Esophagus muscularis mucosa (tissue), 4 donors: Measurements from ENCODE around the gene EBI3. TPM values are rescaled to one million over a fixed set of nuclear protein-coding genes. Genes with fewer than 3 reads are reported as not detected.
"Not testable (repeated sequence)": the region's sequence is repeated elsewhere in the genome, so short reads cannot be mapped to it uniquely, and the experiment has no call there.

Experiments used
- DNase-seq: peaks from one replicate; pipeline ENCODE4 v3.0.0-alpha.2; 2017; ENCODE audit errors: extremely low spot score
- H3K27ac ChIP-seq, 4 donors: fragments of 200-600 bp; sonication (generic); replicated peaks in 1 of 4; 1 replicate in 3 of 4; 2 replicates in 1 of 4; pipeline ENCODE4 v1.5.1; 2016 to 2019; ENCODE audit warnings: mild to moderate bottlenecking in 1 of 4
- H3K27me3 ChIP-seq, 4 donors: fragments of 200-600 bp; sonication (generic); one replicate each; pipeline versions ENCODE4 v1.5.1 to v1.6.0; 2016 to 2019
- H3K36me3 ChIP-seq, 4 donors: fragments of 200-600 bp; sonication (generic); one replicate each; pipeline ENCODE4 v1.5.1; 2016 to 2019
- H3K4me1 ChIP-seq, 4 donors: fragments of 200-600 bp; sonication (generic); one replicate each; pipeline ENCODE4 v1.5.1; 2016 to 2019
- H3K4me3 ChIP-seq, 4 donors: fragments of 200-600 bp; sonication (generic); 1 replicate in 2 of 4; 2 replicates in 2 of 4; pipeline ENCODE4 v1.5.1; 2016 to 2019; ENCODE audit warnings: mild to moderate bottlenecking in 4 of 4, moderate library complexity in 1 of 4
- H3K9me3 ChIP-seq, 4 donors: fragments of 200-600 bp; sonication (generic); 1 replicate in 3 of 4; 2 replicates in 1 of 4; pipeline ENCODE4 v1.5.1; 2016 to 2019
- EP300 ChIP-seq: sonication (generic); formaldehyde crosslinking; IDR thresholded peaks from one replicate; pipeline ENCODE4 v1.6.1; 2017; ENCODE audit warnings: antibody characterized with exemption
- POLR2A ChIP-seq: fragments of 450-650 bp; IDR thresholded peaks from one replicate; pipeline ENCODE4 v1.6.1; 2017; ENCODE audit warnings: antibody characterized with exemption, moderate library complexity, mild to moderate bottlenecking, low read depth
- POLR2AphosphoS5 ChIP-seq, 2 donors: sonication (generic); formaldehyde crosslinking; IDR thresholded peaks; one replicate each; pipeline ENCODE4 v1.6.1; 2017; ENCODE audit warnings: antibody characterized with exemption in 2 of 2
- WGBS: methylation state at CpG from one replicate; pipeline ENCODE4 v1.1.5; 2018; 5-methylcytosine and 5-hydroxymethylcytosine counted together
- intact Hi-C: fragments of 100-400 bp; cut with DNase I; formaldehyde crosslinking; loops from one replicate; pipeline ENCODE4 v1.15.1; 2023
- total RNA-seq, 4 donors: library from RNA; depleted of rRNA; stranded (reverse); fragments of >200 nt; gene quantifications; one replicate each; pipeline versions ENCODE4 v1.1.0 to v1.2.1, GENCODE V29; 2016
- TF ChIP-seq, protein P1 (sequence below), 3 experiments: fragments of 200-600 bp in 2 of 3; fragments of 450-650 bp in 1 of 3; sonication (generic) in 2 of 3; IDR thresholded peaks; one replicate each; pipeline ENCODE4 v1.5.1; 2017 to 2019; ENCODE audit warnings: antibody characterized with exemption in 3 of 3, mild to moderate bottlenecking in 2 of 3, moderate library complexity in 1 of 3

EBI3 gene
- total RNA-seq, 4 donors from 2014 or later = 1.1 to 6.6 (median 1.9) TPM

DNA sequence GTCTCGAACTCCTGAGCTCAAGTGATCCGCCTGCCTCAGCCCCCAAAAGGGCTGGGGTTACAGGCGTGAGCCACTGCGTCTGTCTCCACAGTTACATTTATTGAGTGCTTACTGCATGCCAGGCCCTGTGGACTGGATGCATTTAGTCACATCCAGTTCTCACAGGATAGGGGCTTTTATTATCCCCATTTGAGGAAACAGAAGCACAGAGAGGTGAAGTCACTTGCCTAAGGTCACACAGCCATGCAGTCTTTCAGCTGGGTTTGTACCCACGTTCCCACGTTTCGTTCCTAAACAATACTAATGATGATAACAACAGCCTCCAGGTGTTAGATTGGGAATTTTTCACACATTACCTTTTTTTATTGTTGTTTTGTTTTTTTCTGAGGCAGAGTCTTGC is 9.1 kb upstream of the EBI3 start:
- Histone ChIP-seq H3K36me3 (no peaks in the 10 kb centered on the region), H3K4me3 (no peak overlapping the region), H3K4me1 (no peaks in the 10 kb centered on the region), H3K27ac (no peak overlapping the region), H3K9me3 (no peaks in the 10 kb centered on the region), H3K27me3 (no peaks in the 10 kb centered on the region)
- WGBS = 97% methylated on average over 7 of the region's 7 CpGs
- DNase-seq = no peak
- TF ChIP-seq EP300 (no peak), POLR2AphosphoS5 (IDR thresholded peaks at IDR 0.05) (no peak), POLR2A (no peak)
- TF ChIP-seq, protein P1, sequence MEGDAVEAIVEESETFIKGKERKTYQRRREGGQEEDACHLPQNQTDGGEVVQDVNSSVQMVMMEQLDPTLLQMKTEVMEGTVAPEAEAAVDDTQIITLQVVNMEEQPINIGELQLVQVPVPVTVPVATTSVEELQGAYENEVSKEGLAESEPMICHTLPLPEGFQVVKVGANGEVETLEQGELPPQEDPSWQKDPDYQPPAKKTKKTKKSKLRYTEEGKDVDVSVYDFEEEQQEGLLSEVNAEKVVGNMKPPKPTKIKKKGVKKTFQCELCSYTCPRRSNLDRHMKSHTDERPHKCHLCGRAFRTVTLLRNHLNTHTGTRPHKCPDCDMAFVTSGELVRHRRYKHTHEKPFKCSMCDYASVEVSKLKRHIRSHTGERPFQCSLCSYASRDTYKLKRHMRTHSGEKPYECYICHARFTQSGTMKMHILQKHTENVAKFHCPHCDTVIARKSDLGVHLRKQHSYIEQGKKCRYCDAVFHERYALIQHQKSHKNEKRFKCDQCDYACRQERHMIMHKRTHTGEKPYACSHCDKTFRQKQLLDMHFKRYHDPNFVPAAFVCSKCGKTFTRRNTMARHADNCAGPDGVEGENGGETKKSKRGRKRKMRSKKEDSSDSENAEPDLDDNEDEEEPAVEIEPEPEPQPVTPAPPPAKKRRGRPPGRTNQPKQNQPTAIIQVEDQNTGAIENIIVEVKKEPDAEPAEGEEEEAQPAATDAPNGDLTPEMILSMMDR (IDR thresholded peaks at IDR 0.05) = no peak
- intact Hi-C loops = no loop called here

DNA sequence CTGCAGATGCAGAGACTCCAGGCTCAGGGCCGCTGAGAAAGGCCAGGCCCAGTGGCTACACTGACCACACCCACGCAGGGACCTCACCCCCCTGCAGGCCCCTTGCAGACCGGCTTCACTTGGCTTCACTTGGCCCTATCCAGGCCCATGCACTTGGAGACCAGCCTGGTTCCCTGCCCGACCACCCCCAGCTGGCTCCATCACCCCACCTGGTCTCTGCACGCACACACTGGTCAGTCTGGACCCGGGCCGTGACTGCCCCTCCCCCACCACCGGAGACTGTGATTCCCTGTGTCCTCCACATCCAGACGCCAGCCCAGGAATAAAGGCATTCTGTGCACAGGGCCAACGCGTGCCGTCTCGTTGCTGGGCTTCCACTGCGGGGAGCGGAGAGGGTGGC is 4.9 kb upstream of the EBI3 start:
- WGBS = 68% methylated on average over 14 of the region's 15 CpGs
- Histone ChIP-seq H3K4me1 (peaks cover 0 to 5% (median 5%) of the 10 kb centered on the region in 4 donors), H3K27ac (no peak overlapping the region), H3K27me3 (peaks cover 0 to 37% (median 6%) of the 10 kb centered on the region in 4 donors), H3K4me3 (no peak overlapping the region), H3K36me3 (no peaks in the 10 kb centered on the region), H3K9me3 (no peaks in the 10 kb centered on the region)
- intact Hi-C loops = no loop called here
- no peak for DNase-seq
- TF ChIP-seq POLR2AphosphoS5 (IDR thresholded peaks at IDR 0.05) = no peak
- TF ChIP-seq, protein P1 (IDR thresholded peaks at IDR 0.05) = no peak
- TF ChIP-seq EP300 = no peak
- no peak for TF ChIP-seq POLR2A

DNA sequence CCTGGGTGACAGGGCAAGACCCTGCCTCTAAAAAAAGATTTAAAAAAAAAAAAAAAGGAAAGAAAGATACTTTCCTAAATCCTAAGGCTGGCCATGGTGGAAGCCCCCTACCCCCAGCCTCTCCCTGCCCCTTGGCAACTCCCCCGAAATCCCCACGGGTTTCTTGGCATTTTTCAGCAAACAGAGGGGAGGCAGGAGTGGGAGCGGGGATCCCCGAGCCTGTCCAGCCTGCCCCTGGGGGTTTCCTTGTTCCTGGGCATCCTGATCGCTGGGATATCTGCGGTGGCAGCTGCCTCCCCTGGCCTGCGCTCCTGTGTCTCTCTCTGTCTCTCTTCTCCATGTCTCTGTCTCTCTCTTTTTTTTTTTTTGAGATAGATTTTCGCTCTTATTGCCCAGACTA is 3.4 kb upstream of the EBI3 start:
- Histone ChIP-seq H3K27ac (no peak overlapping the region), H3K4me1 (peaks cover 0 to 7% (median 5%) of the 10 kb centered on the region in 4 donors), H3K36me3 (no peaks in the 10 kb centered on the region), H3K4me3 (no peak overlapping the region), H3K9me3 (no peaks in the 10 kb centered on the region), H3K27me3 (peaks cover 0 to 51% (median 13%) of the 10 kb centered on the region in 4 donors)
- 78% methylated on average over 8 of the region's 8 CpGs for WGBS
- intact Hi-C loops = no loop called here
- no peak for DNase-seq
- TF ChIP-seq, protein P1 (IDR thresholded peaks at IDR 0.05) = no peak
- TF ChIP-seq POLR2A = no peak
- no peak for TF ChIP-seq POLR2AphosphoS5 (IDR thresholded peaks at IDR 0.05)
- no peak for TF ChIP-seq EP300

DNA sequence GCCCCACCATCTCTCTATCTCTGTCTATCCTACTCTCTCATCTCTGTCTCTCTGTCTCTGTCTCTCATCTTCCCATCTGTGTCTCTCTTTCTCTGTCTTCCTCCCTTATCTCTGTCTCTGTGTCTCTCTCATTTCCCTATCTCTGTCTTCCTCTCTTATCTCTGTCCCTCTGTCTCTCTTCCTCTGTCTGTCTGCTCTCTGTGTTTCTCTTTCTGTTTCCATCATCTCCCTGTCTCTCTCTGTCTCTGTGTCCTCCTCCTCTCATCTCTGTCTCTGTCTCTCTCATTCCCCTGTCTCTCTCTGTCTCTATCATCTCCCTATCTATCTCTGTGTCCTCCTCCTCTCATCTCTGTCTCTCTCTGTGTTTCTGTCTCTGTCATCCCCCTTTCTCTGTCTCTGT is 1.6 kb upstream of the EBI3 start:
- Histone ChIP-seq H3K9me3 (no peaks in the 10 kb centered on the region), H3K4me1 (peaks cover 0 to 7% (median 5%) of the 10 kb centered on the region in 4 donors), H3K36me3 (no peaks in the 10 kb centered on the region), H3K27me3 (peaks cover 0 to 70% (median 13%) of the 10 kb centered on the region in 4 donors), H3K27ac (no peak overlapping the region), H3K4me3 (no peak overlapping the region)
- no peak for TF ChIP-seq EP300
- TF ChIP-seq POLR2A = no peak
- TF ChIP-seq, protein P1 (IDR thresholded peaks at IDR 0.05) = no peak
- no peak for TF ChIP-seq POLR2AphosphoS5 (IDR thresholded peaks at IDR 0.05)
- no peak for DNase-seq
- intact Hi-C loops = no loop called here

DNA sequence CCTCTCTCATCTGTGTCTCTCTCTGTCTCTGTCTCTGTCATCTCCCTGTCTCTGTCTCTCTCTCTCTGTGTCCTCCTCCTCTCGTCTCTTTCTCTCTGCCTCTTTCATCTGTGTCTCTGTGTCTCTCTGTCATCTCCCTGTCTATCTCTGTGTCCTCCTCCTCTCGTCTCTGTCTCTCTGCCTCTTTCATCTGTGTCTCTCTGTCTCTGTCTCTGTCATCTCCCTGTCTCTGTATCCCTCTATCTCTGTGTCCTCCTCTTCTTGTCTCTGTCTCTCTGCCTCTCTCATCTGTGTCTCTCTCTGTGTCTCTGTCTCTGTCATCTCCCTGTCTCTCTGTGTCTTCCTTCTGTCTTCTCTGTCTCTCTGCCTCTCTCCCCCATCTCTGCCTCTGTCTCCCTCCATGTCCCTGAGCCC is 551 bp upstream of the EBI3 start:
- Histone ChIP-seq H3K4me1 (peaks cover 0 to 7% (median 5%) of the 10 kb centered on the region in 4 donors), H3K4me3 (no peak overlapping the region), H3K27ac (no peak overlapping the region), H3K36me3 (no peaks in the 10 kb centered on the region), H3K9me3 (no peaks in the 10 kb centered on the region), H3K27me3 (peaks cover 0 to 80% (median 13%) of the 10 kb centered on the region in 4 donors)
- DNase-seq = no peak
- intact Hi-C loops = no loop called here
- no peak for TF ChIP-seq POLR2AphosphoS5 (IDR thresholded peaks at IDR 0.05)
- TF ChIP-seq, protein P1 (IDR thresholded peaks at IDR 0.05) = no peak
- WGBS = 76% methylated on average over 2 of the region's 2 CpGs

DNA sequence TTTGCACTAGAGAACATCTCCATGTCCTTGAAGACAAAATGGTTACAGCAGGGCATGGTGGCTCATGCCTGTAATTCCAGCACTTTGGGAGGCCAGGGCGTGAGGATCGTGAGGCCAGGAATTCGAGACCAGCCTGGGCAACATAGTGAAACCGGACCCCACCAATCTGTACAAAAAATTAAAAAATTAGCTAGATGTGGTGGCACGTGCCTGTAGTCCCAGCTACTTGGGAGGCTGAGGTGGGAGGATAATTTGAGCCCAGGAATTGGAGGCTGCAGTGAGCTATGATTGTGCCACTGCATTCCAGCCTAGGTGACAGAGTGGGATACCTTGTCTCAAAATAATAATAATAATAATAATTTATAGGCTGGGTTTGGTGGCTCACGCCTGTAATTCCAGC is 914 bp downstream of the EBI3 start:
- H3K4me3 ChIP-seq, intact Hi-C loops, H3K9me3 ChIP-seq, DNase-seq, H3K27ac ChIP-seq, H3K36me3 ChIP-seq, H3K4me1 ChIP-seq: not testable (repeated sequence)
- WGBS = 89% methylated on average over 6 of the region's 6 CpGs
- H3K27me3 ChIP-seq = peaks cover 0 to 93% (median 13%) of the 10 kb centered on the region in 4 donors

DNA sequence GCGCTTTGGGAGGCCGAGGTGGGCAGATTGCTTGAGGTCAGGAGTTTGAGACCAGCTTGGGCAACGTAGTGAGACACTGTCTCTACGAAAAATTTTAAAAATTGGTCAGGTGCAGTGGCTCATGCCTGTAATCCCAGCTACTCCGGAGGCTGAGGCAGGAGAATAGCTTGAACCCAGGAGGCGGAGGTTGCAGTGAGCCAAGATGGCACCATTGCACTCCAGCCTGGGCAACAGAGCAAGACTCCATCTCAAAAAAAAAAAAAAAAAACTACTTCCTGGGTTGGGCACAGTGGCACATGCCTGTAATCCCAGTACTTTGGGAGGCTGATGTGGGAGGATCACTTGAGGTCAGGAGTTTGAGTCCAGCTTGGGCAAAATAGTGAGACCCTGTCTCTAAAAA is 2.2 kb downstream of the EBI3 start:
- H3K4me1 ChIP-seq, DNase-seq, H3K9me3 ChIP-seq, H3K4me3 ChIP-seq, intact Hi-C loops, H3K27ac ChIP-seq, H3K36me3 ChIP-seq: not testable (repeated sequence)
- peaks cover 0 to 98% (median 13%) of the 10 kb centered on the region in 4 donors for H3K27me3 ChIP-seq
- WGBS = 84% methylated on average over 6 of the region's 6 CpGs
